KMS-11 (cell line): Measurements from ENCODE around the gene DEFB108B.
"Not testable (repeated sequence)": the region's sequence is repeated elsewhere in the genome, so short reads cannot be mapped to it uniquely, and the experiment has no call there.

Experiments
- H2AFZ ChIP-seq: fragments of 200-600 bp; sonication (generic); 2 replicates; pipeline ENCODE4 v1.6.1; 2016; ENCODE audit warnings: antibody characterized with exemption, mixed run types, low read depth
- H3K27ac ChIP-seq: fragments of 200-600 bp; sonication (generic); 2 replicates; pipeline ENCODE4 v1.6.1; 2016; ENCODE audit warnings: mild to moderate bottlenecking, mixed run types
- H3K27me3 ChIP-seq: fragments of 200-600 bp; sonication (generic); 2 replicates; pipeline ENCODE4 v1.6.1; 2017; ENCODE audit warnings: mild to moderate bottlenecking, low read depth, mixed run types, moderate library complexity; ENCODE audit not compliant: insufficient read depth
- H3K36me3 ChIP-seq: fragments of 200-600 bp; sonication (generic); 2 replicates; pipeline ENCODE4 v1.6.1; 2017; ENCODE audit warnings: mild to moderate bottlenecking, mixed run types; ENCODE audit not compliant: insufficient read depth
- H3K4me1 ChIP-seq: fragments of 200-600 bp; sonication (generic); 2 replicates; pipeline ENCODE4 v1.6.1; 2016; ENCODE audit warnings: mild to moderate bottlenecking, low read depth, mixed run types; ENCODE audit not compliant: poor library complexity, severe bottlenecking
- H3K4me2 ChIP-seq: fragments of 200-600 bp; sonication (generic); 2 replicates; pipeline ENCODE4 v1.7.0; 2016; ENCODE audit warnings: mild to moderate bottlenecking, mixed run types
- H3K4me3 ChIP-seq: fragments of 200-600 bp; sonication (generic); IDR thresholded peaks from 2 replicates; pipeline ENCODE4 v1.6.1; 2017; ENCODE audit warnings: low read depth, low read length, mixed read lengths; ENCODE audit not compliant: insufficient read depth
- H3K79me2 ChIP-seq: fragments of 200-600 bp; sonication (generic); 2 replicates; pipeline ENCODE4 v1.6.1; 2016; ENCODE audit warnings: low read depth, mixed run types; ENCODE audit not compliant: insufficient read depth
- H3K9ac ChIP-seq: fragments of 200-600 bp; sonication (generic); 2 replicates; pipeline ENCODE4 v1.6.1; 2016; ENCODE audit warnings: mild to moderate bottlenecking, mixed run types
- H4K20me1 ChIP-seq: fragments of 200-600 bp; sonication (generic); 2 replicates; pipeline ENCODE4 v1.6.1; 2016; ENCODE audit warnings: mild to moderate bottlenecking, mixed run types; ENCODE audit not compliant: insufficient read depth
- TF ChIP-seq, protein P1 (sequence below): fragments of 200-600 bp; sonication (generic); conservative IDR thresholded peaks from 2 replicates; pipeline ENCODE4 v1.6.1; 2017; ENCODE audit warnings: low read depth, mild to moderate bottlenecking, antibody characterized with exemption, low read length, moderate library complexity, mixed read lengths

DEFB108B gene, protein sequence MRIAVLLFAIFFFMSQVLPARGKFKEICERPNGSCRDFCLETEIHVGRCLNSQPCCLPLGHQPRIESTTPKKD

DNA sequence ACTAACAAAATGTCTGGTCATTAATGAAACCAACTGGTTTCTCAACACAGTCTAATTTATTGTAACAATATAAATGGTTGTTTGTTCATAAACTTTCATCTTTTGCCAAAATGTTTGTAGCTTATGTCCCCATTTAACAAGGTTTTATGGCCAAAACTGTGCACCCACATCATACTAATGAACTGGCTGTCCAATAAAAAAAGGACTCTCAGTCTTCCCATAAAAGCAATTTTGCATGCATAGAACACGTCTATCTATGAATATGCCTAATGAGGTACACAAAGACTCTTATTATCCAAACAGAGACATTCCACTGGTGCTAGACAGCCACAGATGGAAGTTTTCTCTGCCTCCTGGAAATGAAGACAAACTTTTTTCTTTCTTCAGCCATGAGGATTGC, at the start of gene DEFB108B:
Gene DEFB108B, plus strand, starts transcription at position 390 of the 400 bp plus-strand sequence. Its CDS starts 0 bp downstream, at position 390.
- not testable (repeated sequence) for H3K27me3 ChIP-seq, H3K79me2 ChIP-seq, H3K9ac ChIP-seq, H3K36me3 ChIP-seq, H2AFZ ChIP-seq, H3K4me3 ChIP-seq, H3K27ac ChIP-seq, H3K4me2 ChIP-seq, H4K20me1 ChIP-seq
- peaks cover 13% of the 10 kb centered on the region for H3K4me1 ChIP-seq

DNA sequence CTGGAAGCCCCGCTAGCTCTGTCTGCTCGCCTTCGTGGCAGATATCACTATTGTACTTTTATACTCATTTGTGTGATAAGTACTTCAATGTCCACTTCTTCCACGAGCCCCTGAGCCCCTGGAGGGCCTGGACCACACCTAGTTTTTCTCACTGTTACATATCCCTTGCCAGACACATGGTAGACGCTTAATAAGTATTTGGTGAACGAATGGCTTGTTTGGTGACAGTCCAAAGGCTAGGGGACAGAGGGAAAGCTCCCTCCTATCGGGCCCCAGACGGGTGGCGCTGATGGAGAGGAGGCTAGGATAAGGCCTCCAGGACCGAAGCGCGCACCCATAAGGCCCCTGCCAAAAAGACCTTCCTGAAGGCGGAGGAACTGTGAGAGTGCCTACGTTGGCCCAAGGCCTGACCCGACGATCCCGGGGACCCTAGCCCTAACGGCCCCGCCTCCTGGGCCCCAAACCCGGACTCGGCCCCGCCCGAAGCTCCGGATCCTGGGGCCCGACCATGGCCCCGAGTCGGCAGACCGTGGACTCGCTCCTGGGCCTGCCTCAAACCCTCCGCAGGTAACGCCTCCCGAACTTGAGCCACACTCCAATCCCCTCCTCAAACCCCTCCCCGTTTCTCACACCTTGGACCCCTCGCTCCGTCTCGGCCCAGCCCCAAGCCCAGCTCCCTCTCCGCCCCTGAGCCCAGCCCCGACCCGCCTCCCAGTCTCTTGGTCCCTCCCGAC, 46.7 kb upstream of the DEFB108B start:
- H3K4me1 ChIP-seq = peaks cover 21% of the 10 kb centered on the region
- H3K27me3 ChIP-seq, H3K36me3 ChIP-seq, H3K9ac ChIP-seq, H3K27ac ChIP-seq, H3K4me3 ChIP-seq, H4K20me1 ChIP-seq, H3K79me2 ChIP-seq: not testable (repeated sequence)
- H2AFZ ChIP-seq = peak overlapping the region; percentile 59; the same call in 1 of the 2 replicates
- peak overlapping the region; percentile 25; the same call in 1 of the 2 replicates for H3K4me2 ChIP-seq

DNA sequence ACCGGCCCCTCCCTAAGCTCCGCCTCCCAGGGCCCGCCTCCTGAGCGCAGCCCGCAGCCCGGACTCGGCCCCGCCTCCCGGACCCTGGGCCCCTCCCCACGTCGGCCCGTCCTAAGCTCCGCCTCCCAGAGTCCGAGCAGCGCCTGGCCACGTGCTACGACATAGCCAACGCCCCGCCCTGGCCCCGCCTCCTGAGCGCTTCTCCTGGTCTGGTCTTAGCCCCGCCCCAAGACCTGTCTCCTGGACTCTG, 46.2 kb upstream of the DEFB108B start:
- not testable (repeated sequence) for H3K27ac ChIP-seq, H2AFZ ChIP-seq, H3K27me3 ChIP-seq, H3K4me2 ChIP-seq, H4K20me1 ChIP-seq, H3K36me3 ChIP-seq, H3K79me2 ChIP-seq, H3K4me3 ChIP-seq
- peaks cover 21% of the 10 kb centered on the region for H3K4me1 ChIP-seq
- peak overlapping the region; percentile 81; the same call in 1 of the 2 replicates for H3K9ac ChIP-seq

DNA sequence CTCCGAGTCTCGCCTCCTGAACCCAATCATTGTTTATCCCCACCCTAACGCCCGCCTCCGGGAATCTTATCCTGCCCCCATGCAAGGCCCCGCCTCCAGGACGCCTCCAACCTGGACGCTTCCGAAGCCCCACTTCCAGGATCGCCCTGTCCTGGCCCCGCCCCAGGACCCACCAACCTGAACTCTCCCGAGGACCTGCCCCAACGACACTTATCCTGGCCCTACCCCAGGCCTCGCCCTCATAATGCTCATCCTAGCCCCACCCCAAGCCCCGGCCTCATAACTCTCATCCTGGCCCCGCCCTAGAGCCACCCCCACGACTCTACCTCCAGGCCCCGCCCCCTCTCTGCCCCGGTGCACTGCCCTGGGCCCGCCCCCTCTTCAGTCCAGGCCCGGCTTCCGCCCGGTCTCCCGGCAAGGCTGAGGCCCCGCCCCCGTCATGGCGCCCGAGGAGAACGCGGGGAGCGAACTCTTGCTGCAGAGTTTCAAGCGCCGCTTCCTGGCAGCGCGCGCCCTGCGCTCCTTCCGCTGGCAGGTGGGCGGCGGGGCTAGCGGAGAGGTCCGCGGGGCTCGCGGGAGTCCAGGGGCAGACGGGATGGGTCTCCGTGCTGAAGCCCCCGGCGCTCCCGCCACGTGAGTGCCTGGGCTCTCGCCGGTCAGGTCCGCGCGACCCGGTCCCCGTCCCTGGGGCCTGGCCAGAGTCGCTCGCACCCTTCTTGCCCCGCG, 45.7 kb upstream of the DEFB108B start:
- Histone ChIP-seq H3K27ac (peak overlapping the region; percentile 63), H4K20me1 (no peaks in the 10 kb centered on the region), H3K9ac (peak overlapping the region; percentile 81), H3K79me2 (no peaks in the 10 kb centered on the region), H3K4me1 (peaks cover 21% of the 10 kb centered on the region), H3K4me2 (peak overlapping the region; percentile 57), H3K27me3 (no peaks in the 10 kb centered on the region), H3K36me3 (no peaks in the 10 kb centered on the region), H3K4me3 (no peak overlapping the region), H2AFZ (peak overlapping the region; percentile 26; the same call in 1 of the 2 replicates)
- TF ChIP-seq, protein P1, sequence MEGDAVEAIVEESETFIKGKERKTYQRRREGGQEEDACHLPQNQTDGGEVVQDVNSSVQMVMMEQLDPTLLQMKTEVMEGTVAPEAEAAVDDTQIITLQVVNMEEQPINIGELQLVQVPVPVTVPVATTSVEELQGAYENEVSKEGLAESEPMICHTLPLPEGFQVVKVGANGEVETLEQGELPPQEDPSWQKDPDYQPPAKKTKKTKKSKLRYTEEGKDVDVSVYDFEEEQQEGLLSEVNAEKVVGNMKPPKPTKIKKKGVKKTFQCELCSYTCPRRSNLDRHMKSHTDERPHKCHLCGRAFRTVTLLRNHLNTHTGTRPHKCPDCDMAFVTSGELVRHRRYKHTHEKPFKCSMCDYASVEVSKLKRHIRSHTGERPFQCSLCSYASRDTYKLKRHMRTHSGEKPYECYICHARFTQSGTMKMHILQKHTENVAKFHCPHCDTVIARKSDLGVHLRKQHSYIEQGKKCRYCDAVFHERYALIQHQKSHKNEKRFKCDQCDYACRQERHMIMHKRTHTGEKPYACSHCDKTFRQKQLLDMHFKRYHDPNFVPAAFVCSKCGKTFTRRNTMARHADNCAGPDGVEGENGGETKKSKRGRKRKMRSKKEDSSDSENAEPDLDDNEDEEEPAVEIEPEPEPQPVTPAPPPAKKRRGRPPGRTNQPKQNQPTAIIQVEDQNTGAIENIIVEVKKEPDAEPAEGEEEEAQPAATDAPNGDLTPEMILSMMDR = no peak

DNA sequence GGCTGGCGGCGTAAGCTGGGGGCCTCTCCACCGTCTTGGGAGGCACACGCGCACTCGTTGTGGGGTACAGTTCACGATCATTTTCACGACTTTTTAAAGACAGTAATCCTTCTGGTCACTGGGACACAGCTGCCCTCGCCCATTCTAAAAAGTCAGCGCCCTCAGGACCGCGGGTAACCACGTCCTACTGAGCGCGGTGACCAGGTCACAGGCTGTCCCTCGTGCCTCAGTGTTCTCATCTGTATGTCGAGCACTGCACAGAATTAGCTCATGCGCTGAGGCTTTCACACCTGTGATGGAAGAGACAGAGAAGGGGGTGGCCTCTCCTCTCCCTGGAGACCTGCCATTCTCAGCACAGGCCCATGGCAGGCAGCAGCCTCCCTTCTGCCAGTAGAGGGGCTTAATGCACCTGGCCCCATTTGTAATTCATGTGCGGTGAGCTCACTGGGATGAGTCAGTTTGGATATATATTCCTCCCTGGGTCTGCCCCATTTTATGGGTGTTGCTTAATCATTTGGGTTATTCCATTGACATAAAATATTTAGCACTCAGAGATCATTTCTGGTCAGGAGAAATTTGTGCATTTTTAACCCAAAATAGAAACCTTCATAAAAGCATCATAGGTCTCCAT, 45.1 kb upstream of the DEFB108B start:
- Histone ChIP-seq H2AFZ (peak overlapping the region; percentile 26; the same call in 1 of the 2 replicates), H3K9ac (peak overlapping the region; percentile 81)

DNA sequence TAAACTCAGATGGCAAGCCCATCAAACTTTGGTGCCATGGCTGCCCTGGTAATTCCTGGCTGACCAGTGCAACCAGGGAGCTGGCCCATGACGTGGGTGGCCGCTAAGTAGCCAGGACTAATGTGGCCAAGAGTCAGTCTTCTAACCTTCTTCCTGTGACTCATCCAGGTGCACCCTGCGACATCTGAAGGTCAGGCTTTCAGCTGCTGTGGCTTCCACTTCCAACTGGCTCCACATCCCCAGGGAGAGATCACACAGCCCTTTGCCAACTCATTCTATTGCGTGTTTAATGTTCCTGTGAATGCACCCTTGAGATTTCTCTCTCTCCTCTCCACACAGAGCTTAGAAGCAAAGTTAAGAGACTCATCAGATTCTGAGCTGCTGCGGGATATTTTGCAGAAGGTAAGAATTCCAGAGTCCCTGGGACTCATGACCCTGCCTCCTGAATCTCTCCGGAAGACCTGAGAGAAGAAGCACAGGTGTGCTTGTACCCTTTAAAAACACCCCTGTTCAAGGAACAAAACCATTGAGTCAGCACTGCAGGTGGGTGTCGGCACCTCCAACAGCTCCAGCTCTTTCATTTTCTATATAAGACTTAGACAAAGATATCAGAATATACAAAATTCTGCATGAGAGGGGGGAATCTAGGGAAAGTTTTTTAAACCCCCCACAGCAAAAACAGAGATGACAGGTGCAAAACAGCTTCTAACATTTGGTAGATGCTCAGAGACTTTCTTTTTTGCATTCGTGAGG, 43.4 kb upstream of the DEFB108B start:
- not testable (repeated sequence) for H3K36me3 ChIP-seq, H3K4me3 ChIP-seq, H2AFZ ChIP-seq, H3K27ac ChIP-seq, H3K9ac ChIP-seq, H3K4me2 ChIP-seq, H3K27me3 ChIP-seq, H4K20me1 ChIP-seq, H3K79me2 ChIP-seq
- peaks cover 27% of the 10 kb centered on the region for H3K4me1 ChIP-seq

More for the DNA sequence above, 45.1 kb upstream of the DEFB108B start:
- not testable (repeated sequence) for H3K79me2 ChIP-seq, H4K20me1 ChIP-seq, H3K27me3 ChIP-seq, H3K4me3 ChIP-seq, H3K36me3 ChIP-seq
- Histone ChIP-seq H3K4me2 (peak overlapping the region; percentile 57), H3K27ac (peak overlapping the region; percentile 63), H3K4me1 (peaks cover 27% of the 10 kb centered on the region)

DNA sequence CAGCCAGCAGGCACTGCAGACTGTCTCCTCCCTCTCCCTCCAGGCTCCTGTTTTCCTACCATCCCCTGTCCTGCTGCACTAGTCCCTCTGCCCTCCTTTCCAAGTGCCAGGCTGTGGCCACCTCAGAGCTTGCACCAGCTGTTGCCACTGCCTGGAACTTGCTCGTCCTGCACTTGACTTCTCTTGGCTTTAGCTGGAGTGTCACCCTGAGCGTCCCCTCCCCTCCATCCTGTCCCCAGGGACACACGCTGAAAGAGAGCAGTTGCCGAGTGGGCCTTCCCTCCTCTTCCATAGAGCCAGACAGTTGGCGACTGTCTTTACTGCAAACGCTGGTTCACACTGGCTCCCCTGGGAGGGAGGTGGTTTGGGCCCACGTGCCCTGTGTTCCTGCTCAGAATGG, 41.9 kb upstream of the DEFB108B start:
- H3K4me2 ChIP-seq, H3K27ac ChIP-seq, H2AFZ ChIP-seq, H4K20me1 ChIP-seq, H3K27me3 ChIP-seq, H3K4me3 ChIP-seq, H3K79me2 ChIP-seq, H3K9ac ChIP-seq, H3K36me3 ChIP-seq: not testable (repeated sequence)
- peaks cover 27% of the 10 kb centered on the region for H3K4me1 ChIP-seq
